D721Med (cell line): ENCODE results near the gene THRA.

Source experiments
- DNase-seq: peaks from one replicate; pipeline ENCODE4 v3.0.0; 2011; ENCODE audit warnings: low spot score; ENCODE audit not compliant: insufficient read length
- FAIRE-seq: peaks from 2 replicates; lab custom pipeline; 2011; peaks lifted over from hg19 to GRCh38; lab: Jason Lieb, UNC
- TF ChIP-seq, protein P1 (sequence below): IDR thresholded peaks from 2 replicates; pipeline ENCODE4 v1.5.1; 2012; ENCODE audit warnings: mild to moderate bottlenecking, control low read depth; ENCODE audit not compliant: insufficient read depth; ENCODE audit errors: missing control alignments

The THRA gene

DNA sequence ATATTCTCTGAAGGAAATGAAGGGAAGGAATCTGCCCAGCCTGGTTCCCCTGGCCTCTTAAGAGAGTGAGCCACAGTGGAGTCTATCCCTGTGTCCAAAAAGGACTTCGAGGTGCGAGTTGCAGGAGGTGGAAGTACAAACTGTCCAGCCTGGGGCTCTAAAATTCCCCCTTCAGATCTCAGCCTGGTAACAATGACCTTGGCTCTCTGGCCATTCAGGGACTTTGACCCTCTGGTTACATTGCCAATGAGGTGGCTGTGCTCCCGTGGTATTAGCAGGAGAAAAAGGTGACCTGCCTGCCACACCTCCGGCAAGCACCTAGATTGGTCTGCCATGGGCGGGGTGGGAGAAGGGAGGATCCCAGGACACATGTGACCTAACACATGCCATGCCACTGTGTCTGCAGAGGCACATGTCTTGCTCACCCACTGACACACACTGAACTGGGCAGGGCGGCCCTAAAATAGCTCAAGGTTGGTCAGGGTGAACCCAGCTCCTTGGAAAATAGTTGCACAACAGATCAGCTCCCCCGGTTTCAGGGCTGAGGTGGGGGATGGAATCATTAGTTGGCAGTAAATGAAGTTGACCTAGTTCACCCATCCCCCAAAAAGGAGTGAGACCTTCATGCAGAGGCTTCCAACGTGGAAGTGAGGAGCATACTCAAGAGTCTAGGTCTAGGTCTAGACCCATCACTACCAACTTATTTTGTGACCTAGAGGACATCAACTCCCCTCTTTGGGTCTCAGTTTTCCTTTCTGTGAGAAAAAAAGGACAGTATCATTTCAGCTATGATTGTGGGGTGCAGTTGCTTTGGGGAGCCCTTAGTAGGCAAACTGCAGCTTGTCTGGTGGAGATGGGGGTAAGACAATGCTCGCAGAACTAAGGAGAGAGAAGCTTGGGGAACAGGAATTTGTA is 35.4 kb downstream of the THRA start:
- FAIRE-seq (no peak), DNase-seq (no peak)
- TF ChIP-seq, protein P1, sequence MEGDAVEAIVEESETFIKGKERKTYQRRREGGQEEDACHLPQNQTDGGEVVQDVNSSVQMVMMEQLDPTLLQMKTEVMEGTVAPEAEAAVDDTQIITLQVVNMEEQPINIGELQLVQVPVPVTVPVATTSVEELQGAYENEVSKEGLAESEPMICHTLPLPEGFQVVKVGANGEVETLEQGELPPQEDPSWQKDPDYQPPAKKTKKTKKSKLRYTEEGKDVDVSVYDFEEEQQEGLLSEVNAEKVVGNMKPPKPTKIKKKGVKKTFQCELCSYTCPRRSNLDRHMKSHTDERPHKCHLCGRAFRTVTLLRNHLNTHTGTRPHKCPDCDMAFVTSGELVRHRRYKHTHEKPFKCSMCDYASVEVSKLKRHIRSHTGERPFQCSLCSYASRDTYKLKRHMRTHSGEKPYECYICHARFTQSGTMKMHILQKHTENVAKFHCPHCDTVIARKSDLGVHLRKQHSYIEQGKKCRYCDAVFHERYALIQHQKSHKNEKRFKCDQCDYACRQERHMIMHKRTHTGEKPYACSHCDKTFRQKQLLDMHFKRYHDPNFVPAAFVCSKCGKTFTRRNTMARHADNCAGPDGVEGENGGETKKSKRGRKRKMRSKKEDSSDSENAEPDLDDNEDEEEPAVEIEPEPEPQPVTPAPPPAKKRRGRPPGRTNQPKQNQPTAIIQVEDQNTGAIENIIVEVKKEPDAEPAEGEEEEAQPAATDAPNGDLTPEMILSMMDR, result no peak

DNA sequence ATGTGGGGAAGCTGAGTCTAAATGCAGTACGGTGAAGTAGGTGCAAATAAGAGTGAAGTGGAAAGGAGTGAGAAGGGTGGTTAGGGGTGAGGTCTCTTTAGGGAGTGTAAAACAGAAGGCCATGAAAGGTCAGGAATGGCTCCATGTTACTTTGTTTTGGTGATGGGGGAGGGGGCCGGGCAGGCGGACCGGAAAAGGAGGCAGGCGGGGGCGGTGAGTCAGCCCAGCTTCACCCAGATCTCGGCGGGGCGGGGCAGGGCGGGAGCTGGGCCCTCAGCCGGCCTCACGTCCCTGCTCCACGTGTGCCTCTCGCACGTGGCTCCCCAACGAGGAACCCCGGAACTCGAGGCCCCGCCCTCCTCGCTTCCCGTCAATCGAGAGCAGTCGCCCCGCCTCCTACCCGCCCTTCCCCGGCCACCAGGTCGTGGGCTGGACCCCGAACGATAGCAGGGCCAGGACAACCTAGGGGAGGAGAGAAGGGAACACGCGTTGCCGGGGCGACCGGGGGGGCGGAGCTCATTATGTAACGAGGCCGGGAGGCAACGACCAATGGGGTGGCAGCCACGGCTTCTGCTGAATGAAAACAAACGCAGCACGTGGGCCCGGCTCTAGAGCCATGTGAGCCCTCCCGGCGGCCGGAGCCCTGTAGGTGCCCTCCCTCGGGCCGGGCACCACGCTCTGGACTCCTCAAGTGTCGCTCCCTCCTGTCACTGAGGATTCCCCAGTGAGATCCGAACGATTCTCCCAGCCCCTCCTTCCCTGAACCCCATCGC is 36.3 kb downstream of the THRA start:
- TF ChIP-seq, protein P1, result no peak
- DNase-seq (peak; percentile 98), FAIRE-seq (no peak)

DNA sequence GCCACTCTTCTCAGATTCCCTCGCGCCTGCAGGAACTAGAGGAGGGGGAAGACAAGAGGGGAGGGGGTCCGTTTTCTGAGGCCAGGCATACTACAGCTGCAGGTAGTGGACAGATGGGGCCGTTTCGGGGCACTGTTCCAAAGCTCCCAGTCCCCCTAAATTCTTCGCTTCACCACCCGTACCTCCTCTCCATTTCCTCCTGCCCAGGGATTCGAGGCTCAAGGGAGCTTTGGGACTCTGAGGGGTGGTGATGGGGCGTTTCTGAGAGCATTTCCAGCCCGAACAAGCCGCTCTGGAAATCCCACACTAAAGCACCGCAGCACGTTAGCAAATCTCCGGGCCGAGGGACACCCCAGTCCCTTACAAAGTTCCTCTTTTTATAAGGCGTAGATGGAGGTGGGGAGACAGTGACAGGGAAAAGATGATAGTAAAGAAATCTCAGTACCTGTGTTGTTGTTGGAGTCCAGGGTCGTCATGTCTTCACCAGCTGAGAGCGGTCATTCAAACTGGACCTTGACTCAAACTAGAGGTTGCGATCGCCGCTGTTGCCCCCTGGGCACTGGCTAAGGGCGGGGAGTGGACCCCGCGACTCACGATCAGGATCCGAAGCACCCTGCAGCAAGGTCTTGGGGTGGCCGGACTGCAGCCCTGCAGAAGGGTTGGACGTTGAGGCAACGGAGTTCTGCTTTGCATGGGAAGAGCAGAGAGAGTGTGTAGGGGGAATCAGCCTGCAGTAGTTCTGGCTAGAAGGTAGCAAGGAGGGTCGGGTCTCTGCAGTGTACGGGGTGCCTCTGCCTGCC is 37.1 kb downstream of the THRA start:
- DNase-seq, result no peak
- no peak for FAIRE-seq
- TF ChIP-seq, protein P1, result no peak

DNA sequence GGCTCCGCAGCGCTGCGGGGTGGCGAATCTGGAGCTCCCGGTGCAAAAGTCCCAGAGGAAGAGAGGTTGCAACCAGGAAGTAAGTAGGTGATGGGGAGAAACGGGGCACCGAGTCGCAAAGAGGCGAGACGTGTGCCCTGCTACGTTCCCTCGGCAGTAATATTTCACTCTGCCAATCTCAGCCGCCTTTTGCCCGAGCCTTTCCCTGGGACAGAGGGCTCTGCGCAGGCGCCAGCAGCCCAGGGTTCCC is 37.6 kb downstream of the THRA start, which contains the start of gene NR1D1:
Gene NR1D1, minus strand, starts transcription at position 171 of the 250 bp plus-strand sequence. CDS start 495 bp downstream, outside the sequence.
- DNase-seq (no peak), FAIRE-seq (no peak)
- TF ChIP-seq, protein P1, result no peak

DNA sequence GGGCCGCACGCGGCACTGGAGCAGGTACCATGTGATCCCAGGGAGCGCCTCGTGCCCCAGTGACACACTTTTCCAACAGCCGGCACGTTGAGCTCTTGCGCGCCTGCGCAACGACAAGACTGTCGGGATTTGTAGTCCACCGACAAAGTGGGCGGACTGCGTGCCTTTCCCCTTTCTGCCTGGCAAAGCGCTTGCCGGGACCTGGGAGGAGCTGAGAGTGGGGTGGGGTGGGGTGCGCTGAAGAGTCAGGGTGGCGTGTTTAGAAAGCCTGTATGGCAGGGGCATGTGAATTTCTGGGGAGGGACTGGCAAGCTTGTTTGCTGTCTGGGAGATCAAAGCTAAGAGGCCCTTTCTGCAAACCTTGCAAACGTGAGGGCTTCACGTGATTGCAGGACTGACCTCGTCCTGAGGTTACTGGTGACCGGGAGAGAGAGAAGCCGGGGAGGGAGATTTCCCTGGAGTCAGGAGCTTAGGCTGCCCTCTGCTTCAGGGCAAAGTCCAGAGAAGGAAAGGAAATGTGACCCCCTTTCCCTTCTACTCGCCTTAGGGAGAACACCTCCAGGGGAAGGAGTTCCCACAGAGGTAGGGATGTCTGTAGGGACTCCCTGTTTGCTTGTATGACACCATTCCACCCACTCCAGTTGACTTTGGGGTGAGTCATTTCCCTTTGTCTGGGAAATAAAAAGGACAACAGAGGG is 38.1 kb downstream of the THRA start:
- DNase-seq (peak; percentile 71), FAIRE-seq (no peak)
- TF ChIP-seq, protein P1, result no peak

DNA sequence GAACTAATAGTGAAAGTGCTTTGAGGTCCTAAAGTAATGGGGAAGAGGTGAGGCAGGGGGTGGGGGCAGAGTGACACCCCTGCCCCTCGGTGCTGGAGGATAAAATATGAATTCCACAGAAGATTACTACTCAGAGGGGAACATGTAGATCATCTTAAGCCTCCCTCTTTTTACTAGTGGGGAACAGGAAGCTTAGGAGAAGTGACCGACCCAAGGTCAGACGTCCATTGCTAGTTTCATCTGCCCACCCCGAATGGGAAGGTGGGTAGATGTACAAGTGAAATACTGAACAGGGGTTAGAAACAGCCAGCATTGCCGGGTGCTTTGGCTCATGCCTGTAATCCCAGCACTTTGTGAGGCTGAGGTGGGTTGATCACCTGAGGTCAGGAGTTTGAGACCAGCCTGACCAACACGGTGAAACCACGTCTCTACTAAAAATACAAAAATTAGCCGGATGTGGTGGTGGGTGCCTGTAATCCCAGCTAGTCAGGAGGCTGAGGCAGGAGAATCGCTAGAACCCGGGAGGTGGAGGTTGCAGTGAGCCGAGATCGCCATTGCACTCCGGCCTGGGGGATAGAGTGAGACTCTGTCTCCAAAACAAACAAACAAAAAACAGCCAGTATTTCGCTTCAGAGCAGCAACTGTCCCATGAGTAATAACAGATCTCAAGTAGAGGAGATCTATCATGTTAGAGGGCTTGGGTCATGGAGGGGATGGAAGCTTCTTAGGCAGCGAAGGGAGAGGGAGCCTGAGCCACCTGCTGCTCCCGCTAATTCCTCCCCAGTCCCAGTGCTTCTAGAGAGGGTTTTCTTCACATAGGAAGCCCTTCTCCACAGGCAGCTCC is 38.8 kb downstream of the THRA start:
- TF ChIP-seq, protein P1, result no peak
- DNase-seq (no peak), FAIRE-seq (no peak)
